ENCODE results near the gene SLC6A6.
A peak's percentile ranks its signal among the peaks of the same experiment; 100 is the strongest.

Gene SLC6A6

DNA sequence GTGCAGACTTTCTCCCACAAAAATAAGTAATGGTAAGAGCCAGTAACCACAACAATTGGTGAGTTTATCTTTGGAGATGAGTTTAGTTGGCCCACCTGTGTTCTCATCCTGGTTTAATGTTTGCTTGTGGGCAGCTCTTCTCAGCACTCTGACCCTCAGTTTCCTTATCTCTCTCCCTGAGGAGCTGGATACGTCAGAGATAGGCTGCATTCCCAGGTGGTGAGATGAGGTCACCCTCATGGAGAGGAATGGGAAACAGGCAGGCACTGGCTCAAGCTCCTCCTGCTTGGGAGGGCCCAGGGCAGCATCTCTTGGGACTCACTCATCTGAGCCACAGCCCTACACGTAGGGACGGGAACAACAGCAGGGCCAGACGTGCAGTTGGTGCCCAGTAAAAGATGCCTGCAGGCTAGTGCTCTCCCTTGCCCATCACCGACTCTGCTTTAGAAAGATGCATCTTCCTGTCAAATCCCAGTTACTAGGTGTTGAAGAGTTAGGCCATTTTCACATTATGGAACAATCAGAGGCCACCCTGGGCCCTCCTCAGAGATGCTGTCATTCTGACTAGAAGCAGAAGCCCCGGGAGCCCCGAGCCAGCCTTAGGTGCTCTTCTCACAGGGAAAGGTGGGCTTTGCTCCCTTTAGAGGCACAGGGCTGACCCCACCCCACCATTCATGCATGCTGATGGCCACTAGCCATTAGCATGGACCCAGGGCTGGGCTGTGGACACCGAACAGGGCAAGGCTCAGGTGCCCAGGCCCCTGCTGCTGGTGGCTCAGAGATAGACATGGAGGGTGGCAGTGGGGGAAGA lies 78.0 kb downstream of the SLC6A6 start:
- Histone ChIP-seq H3K4me1 (ENCODE audit: control insufficient read depth in 1 of 2, insufficient read depth in 1 of 2, low read depth in 1 of 2, low read length in 1 of 2) (no peaks in the 10 kb centered on the region), H3K9me3 (no peaks in the 10 kb centered on the region), H3K27me3 (no peaks in the 10 kb centered on the region), H3K4me3 (ENCODE audit: low read depth in 1 of 2, low read length in 1 of 2) (no peak overlapping the region), H3K36me3 (peaks cover 100% of the 10 kb centered on the region), H3K27ac (no peak overlapping the region)
- TF ChIP-seq, protein P1, sequence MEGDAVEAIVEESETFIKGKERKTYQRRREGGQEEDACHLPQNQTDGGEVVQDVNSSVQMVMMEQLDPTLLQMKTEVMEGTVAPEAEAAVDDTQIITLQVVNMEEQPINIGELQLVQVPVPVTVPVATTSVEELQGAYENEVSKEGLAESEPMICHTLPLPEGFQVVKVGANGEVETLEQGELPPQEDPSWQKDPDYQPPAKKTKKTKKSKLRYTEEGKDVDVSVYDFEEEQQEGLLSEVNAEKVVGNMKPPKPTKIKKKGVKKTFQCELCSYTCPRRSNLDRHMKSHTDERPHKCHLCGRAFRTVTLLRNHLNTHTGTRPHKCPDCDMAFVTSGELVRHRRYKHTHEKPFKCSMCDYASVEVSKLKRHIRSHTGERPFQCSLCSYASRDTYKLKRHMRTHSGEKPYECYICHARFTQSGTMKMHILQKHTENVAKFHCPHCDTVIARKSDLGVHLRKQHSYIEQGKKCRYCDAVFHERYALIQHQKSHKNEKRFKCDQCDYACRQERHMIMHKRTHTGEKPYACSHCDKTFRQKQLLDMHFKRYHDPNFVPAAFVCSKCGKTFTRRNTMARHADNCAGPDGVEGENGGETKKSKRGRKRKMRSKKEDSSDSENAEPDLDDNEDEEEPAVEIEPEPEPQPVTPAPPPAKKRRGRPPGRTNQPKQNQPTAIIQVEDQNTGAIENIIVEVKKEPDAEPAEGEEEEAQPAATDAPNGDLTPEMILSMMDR (IDR thresholded peaks at IDR 0.05) = no peak

DNA sequence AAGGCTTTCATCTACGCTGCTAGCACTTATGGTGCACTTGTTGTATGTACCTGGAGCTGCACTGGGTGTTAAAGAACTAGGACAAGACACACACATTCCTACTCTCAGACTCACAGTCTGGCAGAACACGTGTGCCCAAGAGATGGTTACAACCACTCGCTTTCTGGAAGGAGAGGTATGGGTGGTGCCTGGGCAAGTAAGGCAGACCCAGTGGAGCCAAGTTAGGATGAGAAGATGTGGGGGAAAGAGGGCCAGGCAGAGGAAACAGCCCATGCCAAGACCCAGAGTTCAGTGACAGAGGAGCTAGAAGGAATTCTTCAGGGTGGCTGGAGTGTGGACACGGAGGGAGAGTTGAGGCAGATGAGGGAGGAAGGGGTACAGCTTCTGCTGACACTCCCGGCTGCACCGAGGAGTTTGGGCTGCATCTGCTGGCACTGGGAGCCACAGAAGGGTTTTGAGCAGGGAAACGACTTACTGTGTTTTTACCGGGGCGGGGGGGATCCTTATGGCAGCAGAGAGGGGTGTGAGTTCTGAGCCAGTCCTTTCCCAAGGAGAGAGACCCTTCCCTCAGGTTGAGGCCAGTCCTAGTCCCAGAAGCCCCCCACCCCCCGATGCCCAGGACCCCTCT lies 78.7 kb downstream of the SLC6A6 start:
- no peak overlapping the region for H3K4me3 ChIP-seq (ENCODE audit: low read depth in 1 of 2, low read length in 1 of 2)
- H3K9me3 ChIP-seq = no peaks in the 10 kb centered on the region
- peaks cover 100% of the 10 kb centered on the region for H3K36me3 ChIP-seq
- no peaks in the 10 kb centered on the region for H3K27me3 ChIP-seq
- TF ChIP-seq, protein P1 (IDR thresholded peaks at IDR 0.05) = no peak
- no peaks in the 10 kb centered on the region for H3K4me1 ChIP-seq (ENCODE audit: control insufficient read depth in 1 of 2, insufficient read depth in 1 of 2, low read depth in 1 of 2, low read length in 1 of 2)
- H3K27ac ChIP-seq = no peak overlapping the region

DNA sequence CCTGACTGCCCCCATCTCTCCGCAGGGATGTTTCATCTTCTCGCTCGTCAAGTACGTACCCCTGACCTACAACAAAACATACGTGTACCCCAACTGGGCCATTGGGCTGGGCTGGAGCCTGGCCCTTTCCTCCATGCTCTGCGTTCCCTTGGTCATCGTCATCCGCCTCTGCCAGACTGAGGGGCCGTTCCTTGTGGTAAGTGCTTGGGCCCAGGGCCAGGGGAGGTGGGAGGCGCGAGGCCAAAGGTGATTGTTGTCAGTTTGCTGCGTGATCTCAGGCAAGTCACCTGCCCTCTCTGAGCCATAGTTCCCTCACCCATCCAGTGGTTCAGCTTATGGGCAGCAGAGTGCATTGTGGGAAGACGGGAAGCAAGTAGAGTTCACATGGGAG lies 79.2 kb downstream of the SLC6A6 start:
- Histone ChIP-seq H3K27ac (no peak overlapping the region), H3K4me1 (ENCODE audit: control insufficient read depth in 1 of 2, insufficient read depth in 1 of 2, low read depth in 1 of 2, low read length in 1 of 2) (no peaks in the 10 kb centered on the region), H3K36me3 (peaks cover 100% of the 10 kb centered on the region), H3K4me3 (ENCODE audit: low read depth in 1 of 2, low read length in 1 of 2) (no peak overlapping the region), H3K9me3 (no peaks in the 10 kb centered on the region), H3K27me3 (no peaks in the 10 kb centered on the region)
- TF ChIP-seq, protein P1 (IDR thresholded peaks at IDR 0.05) = no peak

DNA sequence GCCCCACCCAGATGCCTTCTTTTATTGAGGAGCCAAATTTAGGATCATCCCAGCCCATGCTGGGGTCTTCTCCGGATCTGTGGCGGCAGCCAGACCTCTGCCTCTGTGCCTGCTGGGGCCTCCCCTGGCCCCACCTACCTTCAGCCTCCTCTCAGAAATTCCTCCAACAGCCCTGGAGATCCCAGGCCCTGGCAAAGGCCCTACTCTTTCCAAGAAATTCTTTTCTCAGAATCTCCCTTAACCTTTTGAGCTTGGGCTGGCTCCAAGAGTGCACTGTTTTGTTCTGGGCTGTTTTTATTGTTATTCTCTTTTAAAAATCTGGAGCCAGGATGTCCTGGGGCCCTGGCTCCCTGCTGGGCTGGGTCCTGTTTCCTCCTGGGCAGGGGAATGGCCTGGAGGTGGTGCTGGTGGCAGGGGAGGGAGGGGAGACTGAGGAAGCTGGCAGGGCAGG lies 79.9 kb downstream of the SLC6A6 start:
- Histone ChIP-seq H3K27ac (no peak overlapping the region), H3K4me1 (ENCODE audit: control insufficient read depth in 1 of 2, insufficient read depth in 1 of 2, low read depth in 1 of 2, low read length in 1 of 2) (no peaks in the 10 kb centered on the region), H3K4me3 (ENCODE audit: low read depth in 1 of 2, low read length in 1 of 2) (no peak overlapping the region), H3K36me3 (peaks cover 100% of the 10 kb centered on the region), H3K27me3 (no peaks in the 10 kb centered on the region), H3K9me3 (no peaks in the 10 kb centered on the region)
- TF ChIP-seq, protein P1 (IDR thresholded peaks at IDR 0.05) = no peak

DNA sequence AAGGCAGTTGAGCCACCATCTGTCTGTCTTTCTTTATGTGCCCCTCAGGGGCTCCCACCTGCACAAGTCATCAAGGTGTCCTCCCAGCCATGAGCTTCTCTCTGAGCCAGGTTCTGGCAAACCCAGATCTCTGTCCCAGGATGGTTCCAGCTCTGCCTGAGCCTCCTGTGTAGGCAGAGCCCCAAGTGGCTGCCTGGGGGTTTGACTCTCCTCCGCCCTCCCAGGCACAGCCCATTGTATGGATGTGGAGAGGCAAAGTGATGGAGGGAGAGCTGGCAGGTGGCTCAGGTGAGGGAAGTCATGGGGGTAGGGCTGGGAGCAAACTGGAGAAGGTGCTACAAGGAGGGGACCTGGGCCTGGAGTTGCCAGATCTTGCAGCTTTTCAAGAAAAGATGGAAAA lies 80.9 kb downstream of the SLC6A6 start:
- TF ChIP-seq, protein P1 (IDR thresholded peaks at IDR 0.05) = no peak
- no peaks in the 10 kb centered on the region for H3K27me3 ChIP-seq
- H3K4me3 ChIP-seq (ENCODE audit: low read depth in 1 of 2, low read length in 1 of 2) = no peak overlapping the region
- no peaks in the 10 kb centered on the region for H3K4me1 ChIP-seq (ENCODE audit: control insufficient read depth in 1 of 2, insufficient read depth in 1 of 2, low read depth in 1 of 2, low read length in 1 of 2)
- H3K27ac ChIP-seq = peak overlapping the region; percentile 18
- H3K36me3 ChIP-seq = peaks cover 100% of the 10 kb centered on the region
- H3K9me3 ChIP-seq = no peaks in the 10 kb centered on the region

Data from neutrophil (primary cell).